H1 (cell line): ENCODE data around the gene VPS13D. TPM values are rescaled to one million over a fixed set of nuclear protein-coding genes. Genes with fewer than 3 reads are reported as not detected.

ENCODE experiments used
- CTCF ChIA-PET: fragments of 300-600 bp; sonication (Branson Sonifier 250); formaldehyde crosslinking; loops from one replicate; lab custom pipeline; 2021; ENCODE audit not compliant: partially characterized antibody; lab: Charles Lee
- POLR2A ChIA-PET: fragments of 300-600 bp; sonication (Branson Sonifier 250); formaldehyde crosslinking; loops from one replicate; lab custom pipeline; 2021; ENCODE audit warnings: inconsistent platforms; ENCODE audit not compliant: partially characterized antibody; lab: Charles Lee
- DNase-seq, 2 experiments: peaks; one replicate each; pipeline versions ENCODE4 v3.0.0 to v3.0.0-alpha.2; 2010 to 2022; ENCODE audit warnings: low spot score in 2 of 2, low read depth in 1 of 2, mixed read lengths in 1 of 2
- FAIRE-seq: peaks from 2 replicates; lab custom pipeline; 2011; peaks lifted over from hg19 to GRCh38; lab: Jason Lieb, UNC
- H2AFZ ChIP-seq: 2 replicates; pipeline ENCODE4 v1.8.1; 2012; ENCODE audit warnings: low read length, inconsistent platforms
- H2AK5ac ChIP-seq: 2 replicates; pipeline ENCODE4 v1.6.1; 2013; ENCODE audit warnings: low read depth, low read length
- H2BK120ac ChIP-seq: replicated peaks from 2 replicates; pipeline ENCODE3; 2013; ENCODE audit warnings: low read depth, low read length, inconsistent platforms
- H2BK12ac ChIP-seq: 2 replicates; pipeline ENCODE4 v1.6.1; 2013; ENCODE audit warnings: low read depth, low read length
- H2BK15ac ChIP-seq: 2 replicates; pipeline ENCODE4 v1.6.1; 2013; ENCODE audit warnings: low read length
- H2BK20ac ChIP-seq: 2 replicates; pipeline ENCODE4 v1.6.1; 2013; ENCODE audit warnings: low read length
- H2BK5ac ChIP-seq: 2 replicates; pipeline ENCODE4 v1.6.1; 2013; ENCODE audit warnings: low read depth, low read length
- H3K14ac ChIP-seq: 2 replicates; pipeline ENCODE4 v1.6.1; 2013; ENCODE audit warnings: inconsistent platforms; ENCODE audit not compliant: insufficient read length
- H3K18ac ChIP-seq: 2 replicates; pipeline ENCODE4 v1.6.1; 2013; ENCODE audit warnings: low read length; ENCODE audit errors: extremely low read depth
- H3K23ac ChIP-seq: 2 replicates; pipeline ENCODE4 v1.6.1; 2013; ENCODE audit warnings: inconsistent platforms; ENCODE audit not compliant: insufficient read length
- H3K23me2 ChIP-seq: 2 replicates; pipeline ENCODE4 v1.6.1; 2013; ENCODE audit warnings: low read depth, low read length
- H3K27ac ChIP-seq: 2 replicates; pipeline ENCODE4 v1.6.1; 2011; ENCODE audit warnings: low read depth, low read length, inconsistent platforms
- H3K27me3 ChIP-seq, 4 experiments: replicated peaks in 1 of 4; 1 replicate in 1 of 4; 2 replicates in 3 of 4; pipeline versions ENCODE4 v1.6.1 to v1.8.1; 2011 to 2013; ENCODE audit warnings: low read length in 3 of 4, mild to moderate bottlenecking in 3 of 4, inconsistent platforms in 2 of 4, mixed read lengths in 2 of 4, moderate library complexity in 1 of 4; ENCODE audit not compliant: control insufficient read depth in 3 of 4, insufficient read depth in 3 of 4; ENCODE audit errors: extremely low read depth in 1 of 4
- H3K36me3 ChIP-seq, 4 experiments: 2 replicates each; pipeline versions ENCODE4 v1.6.1 to v1.8.1; 2011 to 2013; ENCODE audit warnings: mild to moderate bottlenecking in 4 of 4, low read length in 3 of 4, moderate library complexity in 2 of 4, control low read depth in 1 of 4, inconsistent platforms in 1 of 4; ENCODE audit not compliant: insufficient read depth in 4 of 4, control insufficient read depth in 2 of 4
- H3K4ac ChIP-seq: replicated peaks from 2 replicates; pipeline ENCODE3; 2013; ENCODE audit warnings: low read length, low read depth, mixed read lengths, inconsistent platforms; ENCODE audit not compliant: insufficient read length
- H3K4me1 ChIP-seq, 4 experiments: replicated peaks in 1 of 4; 1 replicate in 1 of 4; 2 replicates in 3 of 4; pipeline versions ENCODE4 v1.6.1 to v1.8.1; 2011 to 2013; ENCODE audit warnings: low read length in 3 of 4, inconsistent platforms in 2 of 4, mixed read lengths in 1 of 4; ENCODE audit not compliant: insufficient read depth in 4 of 4, control insufficient read depth in 3 of 4
- H3K4me2 ChIP-seq, 2 experiments: 2 replicates each; pipeline versions ENCODE4 v1.6.1 to v1.8.1; 2011 to 2013; ENCODE audit warnings: low read depth in 2 of 2, low read length in 2 of 2, control low read depth in 1 of 2, inconsistent platforms in 1 of 2, mild to moderate bottlenecking in 1 of 2; ENCODE audit not compliant: insufficient read depth in 1 of 2
- H3K4me3 ChIP-seq, 4 experiments: fragments of 200-600, 300-600 bp in 1 of 4; sonication (generic), shearing (Covaris generic), sonication (Bioruptor Twin) in 1 of 4; 2 replicates each; pipeline versions ENCODE4 v1.5.1 to v1.8.1; 2011 to 2016; ENCODE audit warnings: low read length in 4 of 4, low read depth in 3 of 4, control low read depth in 2 of 4, inconsistent platforms in 2 of 4, mild to moderate bottlenecking in 2 of 4, mixed read lengths in 1 of 4, moderate library complexity in 1 of 4; ENCODE audit not compliant: insufficient read depth in 2 of 4; ENCODE audit errors: extremely low read depth in 1 of 4
- H3K56ac ChIP-seq: replicated peaks from 2 replicates; pipeline ENCODE3; 2013; ENCODE audit warnings: low read depth, mild to moderate bottlenecking, mixed read lengths, low read length, inconsistent platforms; ENCODE audit not compliant: insufficient read length
- H3K79me1 ChIP-seq: 2 replicates; pipeline ENCODE4 v1.6.1; 2013; ENCODE audit warnings: low read depth, low read length, control low read depth
- H3K79me2 ChIP-seq, 2 experiments: 2 replicates each; pipeline versions ENCODE4 v1.6.1 to v1.8.1; 2012 to 2013; ENCODE audit warnings: low read length in 2 of 2, mild to moderate bottlenecking in 2 of 2, inconsistent platforms in 1 of 2; ENCODE audit not compliant: insufficient read depth in 2 of 2, control insufficient read depth in 1 of 2
- H3K9ac ChIP-seq, 4 experiments: replicated peaks in 1 of 4; 1 replicate in 1 of 4; 2 replicates in 3 of 4; pipeline versions ENCODE4 v1.6.1 to v1.8.1; 2011 to 2013; ENCODE audit warnings: low read depth in 3 of 4, low read length in 3 of 4, control low read depth in 2 of 4, mild to moderate bottlenecking in 2 of 4, moderate library complexity in 2 of 4, inconsistent platforms in 1 of 4; ENCODE audit errors: extremely low read depth in 1 of 4
- H3K9me3 ChIP-seq, 2 experiments: 2 replicates each; pipeline versions ENCODE4 v1.6.1 to v1.8.1; 2012 to 2013; ENCODE audit warnings: mild to moderate bottlenecking in 2 of 2, moderate library complexity in 2 of 2, control low read depth in 1 of 2, inconsistent platforms in 1 of 2, low read depth in 1 of 2, low read length in 1 of 2, mixed read lengths in 1 of 2; ENCODE audit not compliant: insufficient read depth in 2 of 2
- H4K20me1 ChIP-seq, 2 experiments: replicated peaks in 1 of 2; 2 replicates each; pipeline versions ENCODE3 to v1.8.1; 2011 to 2013; ENCODE audit warnings: inconsistent platforms in 2 of 2, low read length in 2 of 2, mild to moderate bottlenecking in 1 of 2; ENCODE audit not compliant: insufficient read depth in 2 of 2, control insufficient read depth in 1 of 2
- H4K5ac ChIP-seq: 2 replicates; pipeline ENCODE4 v1.6.1; 2013; ENCODE audit warnings: low read length, low read depth, mixed read lengths, inconsistent platforms; ENCODE audit not compliant: insufficient read length
- H4K8ac ChIP-seq: 2 replicates; pipeline ENCODE4 v1.8.0; 2013; ENCODE audit warnings: mild to moderate bottlenecking, moderate library complexity, low read length, inconsistent platforms; ENCODE audit not compliant: insufficient read depth; ENCODE audit errors: extremely low read depth
- H4K91ac ChIP-seq: replicated peaks from 2 replicates; pipeline ENCODE3; 2013; ENCODE audit warnings: low read length, mixed read lengths, inconsistent platforms; ENCODE audit not compliant: insufficient read length
- GABPA ChIP-seq: IDR thresholded peaks from 2 replicates; pipeline ENCODE4 v1.6.1; 2011; ENCODE audit warnings: mild to moderate bottlenecking, low read length, moderate library complexity, borderline replicate concordance; ENCODE audit not compliant: insufficient read depth
- HDAC6 ChIP-seq: IDR thresholded peaks from one replicate; pipeline ENCODE4 v1.7.1; 2012; ENCODE audit warnings: low read depth, mild to moderate bottlenecking, inconsistent platforms, low read length, moderate library complexity
- MAFK ChIP-seq: IDR thresholded peaks from 2 replicates; pipeline ENCODE4 v1.6.1; 2012; ENCODE audit warnings: low read depth, mild to moderate bottlenecking, improper control_type of control experiment, low read length
- POLR2AphosphoS5 ChIP-seq: IDR thresholded peaks from 2 replicates; pipeline ENCODE4 v1.6.1; 2011; ENCODE audit warnings: low read depth, low read length
- RXRA ChIP-seq: IDR thresholded peaks from 2 replicates; pipeline ENCODE4 v1.6.1; 2011; ENCODE audit warnings: low read depth, mild to moderate bottlenecking, low read length, moderate library complexity; ENCODE audit not compliant: insufficient read depth
- SIX5 ChIP-seq: IDR thresholded peaks from 2 replicates; pipeline ENCODE4 v1.6.1; 2011; ENCODE audit warnings: mild to moderate bottlenecking, low read depth, low read length
- YY1 ChIP-seq: IDR thresholded peaks from 2 replicates; pipeline ENCODE4 v1.6.1; 2011; ENCODE audit warnings: low read depth, mild to moderate bottlenecking, low read length
- polyA plus RNA-seq, 7 experiments: library from polyadenylated mRNA; depleted of rRNA in 3 of 7; stranded (reverse) in 5 of 7; unstranded in 2 of 7; fragments of >200 nt in 5 of 7; fragments of 200-250 nt in 2 of 7; gene quantifications; 1 replicate in 5 of 7; 2 replicates in 1 of 7; 4 replicates in 1 of 7; pipeline versions ENCODE4 v1.2.1 to v1.2.3, GENCODE V29; 2011 to 2013; ENCODE audit warnings: missing spikeins in 2 of 7, mixed read lengths in 2 of 7
- total RNA-seq: library from RNA; stranded (reverse); fragmentation: NEBNext Ultra II Directional; extraction: Animal tissue kit (Norgen Biotek cat#: 25700); gene quantifications from 2 replicates; pipeline ENCODE4 v1.2.1, GENCODE V29; 2021
- TF ChIP-seq, protein P1 (sequence below): IDR thresholded peaks from 2 replicates; pipeline ENCODE4 v1.6.1; 2011; ENCODE audit warnings: low read length, improper control_type of control experiment

The VPS13D gene
- total and polyA plus RNA-seq, 2 of the 8 experiments (the other 6 are each of a cell fraction or from before 2014, with no cell fraction given), result 10.9 to 31.2 TPM

DNA sequence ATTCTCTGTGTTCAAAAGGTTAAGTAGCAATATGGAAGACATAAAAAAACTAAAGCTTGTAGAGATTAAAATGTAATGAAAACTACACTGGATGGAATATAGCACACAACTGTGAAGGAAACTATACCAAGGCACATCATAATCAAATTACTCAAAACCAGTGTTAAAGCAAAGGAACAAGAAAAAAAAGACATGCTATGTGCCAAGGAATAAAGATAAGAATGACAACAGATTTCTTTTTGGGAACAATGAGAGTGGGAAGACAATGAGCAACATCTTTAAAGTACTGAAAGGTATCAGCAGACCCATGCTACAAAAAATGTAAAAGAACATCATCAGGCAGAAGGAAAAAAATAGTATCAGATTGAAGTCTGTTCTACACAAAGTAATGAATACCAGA, 157.8 kb downstream of the VPS13D start:
- no peaks in the 10 kb centered on the region for H3K23me2 ChIP-seq
- no peak overlapping the region for H2BK120ac ChIP-seq
- no peak overlapping the region for H3K23ac ChIP-seq
- no peak overlapping the region for H3K14ac ChIP-seq
- peaks cover 2 to 10% of the 10 kb centered on the region in 2 experiments; a peak in 1 of 4 replicates for H3K9me3 ChIP-seq
- H3K9ac ChIP-seq, result no peak overlapping the region
- no peak overlapping the region for H4K91ac ChIP-seq
- no peak overlapping the region for H3K4ac ChIP-seq
- H2AK5ac ChIP-seq, result no peak overlapping the region
- H3K4me2 ChIP-seq, result no peak overlapping the region
- H4K8ac ChIP-seq, result no peak overlapping the region
- no peak overlapping the region for H3K56ac ChIP-seq
- no peak overlapping the region for H3K4me3 ChIP-seq
- no peak overlapping the region for H3K18ac ChIP-seq
- peaks cover 0 to 2% of the 10 kb centered on the region in 2 experiments for H4K20me1 ChIP-seq
- CTCF ChIA-PET, result interaction anchor here (0.6 kb wide), 1 partner anchor 115 kb away, joined by 3 read pairs; no protein-coding TSS in a partner anchor
- H3K27me3 ChIP-seq, result no peaks in the 10 kb centered on the region
- H2BK20ac ChIP-seq, result no peak overlapping the region
- H2BK15ac ChIP-seq, result no peak overlapping the region
- peaks cover 0 to 40% (median 21%) of the 10 kb centered on the region in 4 experiments; a peak in 7 of 8 replicates for H3K36me3 ChIP-seq
- H3K79me2 ChIP-seq, result no peaks in the 10 kb centered on the region
- FAIRE-seq (no peak), DNase-seq (no peak)
- no peaks in the 10 kb centered on the region for H3K79me1 ChIP-seq
- H2BK12ac ChIP-seq, result no peak overlapping the region
- no peaks in the 10 kb centered on the region for H3K4me1 ChIP-seq
- H3K27ac ChIP-seq, result no peak overlapping the region
- H2BK5ac ChIP-seq, result no peak overlapping the region
- no peak overlapping the region for H2AFZ ChIP-seq
- no peak overlapping the region for H4K5ac ChIP-seq
- TF ChIP-seq POLR2AphosphoS5, result no peak
- no peak for TF ChIP-seq SIX5
- no peak for TF ChIP-seq YY1
- TF ChIP-seq, protein P1, sequence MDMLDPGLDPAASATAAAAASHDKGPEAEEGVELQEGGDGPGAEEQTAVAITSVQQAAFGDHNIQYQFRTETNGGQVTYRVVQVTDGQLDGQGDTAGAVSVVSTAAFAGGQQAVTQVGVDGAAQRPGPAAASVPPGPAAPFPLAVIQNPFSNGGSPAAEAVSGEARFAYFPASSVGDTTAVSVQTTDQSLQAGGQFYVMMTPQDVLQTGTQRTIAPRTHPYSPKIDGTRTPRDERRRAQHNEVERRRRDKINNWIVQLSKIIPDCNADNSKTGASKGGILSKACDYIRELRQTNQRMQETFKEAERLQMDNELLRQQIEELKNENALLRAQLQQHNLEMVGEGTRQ, result no peak
- no peak for TF ChIP-seq HDAC6
- no peak for TF ChIP-seq RXRA
- TF ChIP-seq GABPA, result no peak
- no peak for TF ChIP-seq MAFK
- POLR2A ChIA-PET, result no interaction called here
